Erythroblast (primary cell): ENCODE results near the gene ITGAE.

Experiments
- GATA1 ChIP-seq: IDR thresholded peaks from 2 replicates; pipeline ENCODE4 v1.6.1; 2011; ENCODE audit warnings: low read depth, mild to moderate bottlenecking, control low read depth, low read length, moderate library complexity
- POLR2A ChIP-seq: IDR thresholded peaks from 2 replicates; pipeline ENCODE4 v1.6.1; 2011; ENCODE audit warnings: mild to moderate bottlenecking, low read length

- no peak for TF ChIP-seq POLR2A
- no peak for TF ChIP-seq GATA1
Measured at GRCh38 chr17:3826191-3826590, 25.2 kb upstream of the ITGAE start.
